HepG2 (cell line): ENCODE results near the gene SLC36A3. TPM values are rescaled to one million over a fixed set of nuclear protein-coding genes. Genes with fewer than 3 reads are reported as not detected.
A peak's percentile ranks its signal among the peaks of the same experiment; 100 is the strongest.

Source experiments
- ATAC-seq: fragments of 200-7000 bp; cut with Tn5 transposase; 3 replicates; pipeline ENCODE4 v1.9.1; 2020; ENCODE audit warnings: mild to moderate bottlenecking, moderate library complexity
- BruUV-seq: library from RNA; stranded (reverse); fragments of 400-500 nt; replicated peaks from 2 replicates; lab custom pipeline; 2021; lab: Mats Ljungman, UMichigan
- CTCF ChIA-PET: fragments of 300-600 bp; formaldehyde crosslinking; extraction: SDS; loops from one replicate; lab custom pipeline; 2021; ENCODE audit warnings: low total read pairs, inconsistent platforms, low intra/inter-chr PET ratio; lab: Yijun Ruan, JAX
- POLR2A ChIA-PET: fragments of 350-600 bp; sonication (Branson Sonifier 250); formaldehyde crosslinking; loops from one replicate; lab custom pipeline; 2020; ENCODE audit warnings: antibody characterized with exemption, inconsistent platforms; lab: Yijun Ruan, JAX
- DNase-seq: peaks from one replicate; pipeline ENCODE4 v3.0.0-alpha.2; 2015; ENCODE audit warnings: low spot score
- FAIRE-seq: peaks from 3 replicates; lab custom pipeline; 2011; peaks lifted over from hg19 to GRCh38; lab: Jason Lieb, UNC
- H2AFZ ChIP-seq: one replicate; pipeline ENCODE4 v1.6.1; 2011; ENCODE audit warnings: low read length, inconsistent platforms
- H3K27ac ChIP-seq: fragments of 300-600 bp; 3 replicates; pipeline ENCODE4 v1.8.0; 2011; ENCODE audit warnings: mixed run types, mild to moderate bottlenecking, mixed read lengths, low read length, inconsistent platforms; ENCODE audit not compliant: insufficient read depth; ENCODE audit errors: extremely low read length
- H3K27me3 ChIP-seq, 2 experiments: fragments of 200-600 bp in 1 of 2; 2 replicates in 1 of 2; 3 replicates in 1 of 2; pipeline versions ENCODE4 v1.6.0 to v1.8.0; 2011; ENCODE audit warnings: low read length in 2 of 2, mild to moderate bottlenecking in 2 of 2, moderate library complexity in 2 of 2, inconsistent platforms in 1 of 2; ENCODE audit not compliant: insufficient read depth in 2 of 2, control insufficient read depth in 1 of 2
- H3K36me3 ChIP-seq, 2 experiments: fragments of 200-600 bp in 1 of 2; replicated peaks in 1 of 2; 2 replicates in 1 of 2; 3 replicates in 1 of 2; pipeline versions ENCODE4 v1.5.1 to v1.8.0; 2011; ENCODE audit warnings: low read length in 2 of 2, inconsistent platforms in 1 of 2; ENCODE audit not compliant: insufficient read depth in 2 of 2, control insufficient read depth in 1 of 2
- H3K4me1 ChIP-seq: 2 replicates; pipeline ENCODE4 v1.5.1; 2012; ENCODE audit warnings: low read length, inconsistent platforms; ENCODE audit not compliant: insufficient read depth
- H3K4me2 ChIP-seq: 2 replicates; pipeline ENCODE4 v1.6.0; 2011; ENCODE audit warnings: low read depth, low read length, inconsistent platforms
- H3K4me3 ChIP-seq, 3 experiments: fragments of 200-600 bp in 1 of 3; sonication (generic), shearing (Covaris generic) in 1 of 3; replicated peaks in 1 of 3; 2 replicates each; pipeline ENCODE4 v1.5.1; 2011 to 2016; ENCODE audit warnings: low read length in 3 of 3, inconsistent platforms in 2 of 3, low read depth in 2 of 3, mild to moderate bottlenecking in 2 of 3, control low read depth in 1 of 3, mixed read lengths in 1 of 3; ENCODE audit not compliant: insufficient read depth in 1 of 3
- H3K79me2 ChIP-seq: one replicate; pipeline ENCODE4 v1.6.1; 2011; ENCODE audit warnings: low read length, inconsistent platforms; ENCODE audit not compliant: insufficient read depth
- H3K9ac ChIP-seq: 2 replicates; pipeline ENCODE4 v1.6.0; 2011; ENCODE audit warnings: mild to moderate bottlenecking, low read depth, low read length, inconsistent platforms; ENCODE audit not compliant: insufficient read depth
- H3K9me3 ChIP-seq: 2 replicates; pipeline ENCODE4 v1.5.1; 2012; ENCODE audit warnings: mild to moderate bottlenecking, low read length
- H4K20me1 ChIP-seq: 2 replicates; pipeline ENCODE4 v1.6.0; 2011; ENCODE audit warnings: inconsistent platforms, mild to moderate bottlenecking, low read length, moderate library complexity; ENCODE audit not compliant: insufficient read depth
- ATF3 ChIP-seq: sonication (generic); formaldehyde crosslinking; IDR thresholded peaks from 2 replicates; pipeline ENCODE4 v1.4.0; 2020; ENCODE audit warnings: missing genetic modification reagents
- CREB1 ChIP-seq, 2 experiments: fragments of 450-650 bp in 1 of 2; IDR thresholded peaks; 2 replicates each; pipeline ENCODE4 v1.6.1; 2016 to 2017; ENCODE audit warnings: control low read depth in 1 of 2, mild to moderate bottlenecking in 1 of 2, missing compliant biosample characterization in 1 of 2, missing genetic modification characterization in 1 of 2
- ELF4 ChIP-seq: sonication (generic); formaldehyde crosslinking; IDR thresholded peaks from 2 replicates; pipeline ENCODE4 v1.5.0; 2020; ENCODE audit warnings: missing genetic modification reagents, mild to moderate bottlenecking, moderate library complexity, borderline replicate concordance
- SIN3B ChIP-seq: fragments of 150-350 bp; IDR thresholded peaks from 2 replicates; pipeline ENCODE4 v1.6.1; 2014; ENCODE audit warnings: low read length
- TCF12 ChIP-seq, 2 experiments: fragments of 450-650 bp in 1 of 2; sonication (generic) in 1 of 2; formaldehyde crosslinking in 1 of 2; IDR thresholded peaks; 2 replicates each; pipeline versions ENCODE4 v1.6.1 to v1.8.0; 2017 to 2022; ENCODE audit warnings: antibody characterized with exemption in 1 of 2, mild to moderate bottlenecking in 1 of 2, missing genetic modification reagents in 1 of 2, moderate library complexity in 1 of 2
- ZFYVE20 ChIP-seq: sonication (generic); formaldehyde crosslinking; IDR thresholded peaks from 2 replicates; pipeline ENCODE4 v1.8.0; 2023; ENCODE audit warnings: low read depth, mild to moderate bottlenecking, moderate library complexity, missing genetic modification reagents, borderline replicate concordance
- ZNF142 ChIP-seq: sonication (generic); formaldehyde crosslinking; IDR thresholded peaks from 2 replicates; pipeline ENCODE4 v1.4.0; 2020; ENCODE audit warnings: missing genetic modification reagents
- WGBS: methylation state at CpG from one replicate; pipeline ENCODE4 v1.1.6; 2017; ENCODE audit warnings: low lambda C conversion rate; 5-methylcytosine and 5-hydroxymethylcytosine counted together
- in situ Hi-C: cut with HindIII; loops from 2 replicates; pipeline ENCODE4 v1.10.0; 2017; ENCODE audit warnings: low pct_unique_long_range_greater_than_20kb; ENCODE audit not compliant: extremely low pct_ligation_motif_present
- intact Hi-C: fragments of 100-400 bp; cut with micrococcal nuclease; formaldehyde crosslinking; loops from one replicate; pipeline ENCODE4 v1.10.0; 2022; ENCODE audit not compliant: unreplicated experiment
- polyA plus RNA-seq, 8 experiments: library from polyadenylated mRNA; depleted of rRNA in 3 of 8; stranded (reverse) in 7 of 8; unstranded in 1 of 8; fragments of >200 nt; fragmentation: Illumina TruSeq in 4 of 8; extraction: Trizol in 4 of 8; gene quantifications; 2 replicates each; pipeline versions ENCODE4 v1.2.1 to v1.2.3, GENCODE V29; 2011 to 2016; ENCODE audit warnings: low read depth in 4 of 8, missing spikeins in 1 of 8, mixed read lengths in 1 of 8; ENCODE audit not compliant: insufficient read depth in 1 of 8
- total RNA-seq, 5 experiments: library from RNA; depleted of rRNA; stranded (reverse); fragments of >200 nt; fragmentation: Illumina TruSeq; extraction: Trizol; gene quantifications; 2 replicates each; pipeline ENCODE4 v1.2.3, GENCODE V29; 2016; ENCODE audit warnings: low read depth in 1 of 5

SLC36A3 gene
- total and polyA plus RNA-seq, 2 of the 13 experiments (the other 11 are each of a cell fraction or from before 2014, with no cell fraction given): not detected

- no TSS peak for BruUV-seq
- ATAC-seq (no peak), DNase-seq (no peak), FAIRE-seq (no peak)
- H3K4me2 ChIP-seq: peak overlapping the region; percentile 97
- no peaks in the 10 kb centered on the region; a peak in 1 of 5 replicates for H3K27me3 ChIP-seq
- peak overlapping the region; percentile 72 for H3K9ac ChIP-seq
- WGBS: 1% methylated on average over 4 of the region's 4 CpGs
- H3K27ac ChIP-seq: peak overlapping the region; percentile 84
- no peaks in the 10 kb centered on the region for H3K36me3 ChIP-seq
- in situ Hi-C loops: no loop called here
- TF ChIP-seq CREB1 (IDR thresholded peaks at IDR 0.05) (no peak), CREB1 (CRISPR knock-in tag; IDR thresholded peaks at IDR 0.05) (peak; percentile 10; the same call in 1 of the 2 replicates), SIN3B (0 out of 2 replicates have a peak, but pooled peaks have one; percentile 6), ELF4 (CRISPR knock-in tag) (no peak)
- peaks cover 41% of the 10 kb centered on the region for H3K4me1 ChIP-seq
- ChIA-PET CTCF (no interaction called here), POLR2A (interaction anchor here (1.3 to 2.9 kb wide), 9 partner anchors 9 to 493 kb away, joined by 3 to 36 read pairs (median 7); partner anchors contain the start of genes CCDC69, DCTN4 and SLC36A1)
- H3K9me3 ChIP-seq: no peaks in the 10 kb centered on the region
- H4K20me1 ChIP-seq: no peaks in the 10 kb centered on the region
- peak overlapping the region; percentile 79 for H2AFZ ChIP-seq
- H3K79me2 ChIP-seq: peaks cover 32% of the 10 kb centered on the region
- peak overlapping the region; percentile 38 to 84 (median 70) for H3K4me3 ChIP-seq
- intact Hi-C loops: loop anchor here (1.0 to 5.0 kb wide), 4 partner anchors 47 to 521 kb away; partner anchors contain the start of genes ATOX1 and G3BP1
Measured at GRCh38 chr5:151251621-151252020, 51.9 kb downstream of the SLC36A3 start.

GRCh38 chr5:151251001-151251551, 52.5 kb downstream of the SLC36A3 start:
- H3K4me3 ChIP-seq: peak overlapping the region; percentile 53 to 84 (median 70)
- peak; percentile 65 for ATAC-seq
- ChIA-PET POLR2A (interaction anchor here (0.6 to 2.9 kb wide), 6 partner anchors 10 to 83 kb away, joined by 3 to 36 read pairs (median 7); partner anchors contain the start of gene CCDC69), CTCF (interaction anchor here (1.1 to 1.4 kb wide), 2 partner anchors 47 to 65 kb away, joined by 3 to 4 read pairs; no protein-coding TSS in a partner anchor)
- FAIRE-seq: peak; percentile 90
- peak overlapping the region; percentile 84 for H3K27ac ChIP-seq
- H3K4me1 ChIP-seq: peaks cover 41% of the 10 kb centered on the region
- BruUV-seq: no TSS peak
- no peaks in the 10 kb centered on the region for H3K36me3 ChIP-seq
- intact Hi-C loops (loop anchor here (1.0 to 5.0 kb wide), 4 partner anchors 48 to 521 kb away; partner anchors contain the start of genes ATOX1 and G3BP1), in situ Hi-C loops (no loop called here)
- 0% methylated on average over 4 of the region's 5 CpGs for WGBS
- H3K9ac ChIP-seq: peak overlapping the region; percentile 72
- no peaks in the 10 kb centered on the region for H3K9me3 ChIP-seq
- no peaks in the 10 kb centered on the region; a peak in 1 of 5 replicates for H3K27me3 ChIP-seq
- H3K79me2 ChIP-seq: peaks cover 30% of the 10 kb centered on the region
- peak; percentile 93 for DNase-seq
- H2AFZ ChIP-seq: peak overlapping the region; percentile 79
- no peaks in the 10 kb centered on the region for H4K20me1 ChIP-seq
- peak overlapping the region; percentile 97 for H3K4me2 ChIP-seq
- TF ChIP-seq ZFYVE20 (no peak), ATF3 (CRISPR knock-in tag) (no peak), ZNF142 (CRISPR knock-in tag) (no peak), TCF12 (IDR thresholded peaks at IDR 0.05) (no peak), TCF12 (CRISPR knock-in tag; IDR thresholded peaks at IDR 0.05) (no peak)
